Fibroblast of mammary gland (primary cell): Measurements from ENCODE around the gene TMEM106C.
A peak's percentile ranks its signal among the peaks of the same experiment; 100 is the strongest.
"Not testable (repeated sequence)": the region's sequence is repeated elsewhere in the genome, so short reads cannot be mapped to it uniquely, and the experiment has no call there.

Experiments used
- DNase-seq: peaks from one replicate; pipeline ENCODE4 v3.0.0-alpha.2; 2010; ENCODE audit warnings: low read depth
- H3K4me3 ChIP-seq: 2 replicates; pipeline ENCODE4 v1.5.1; 2011; ENCODE audit warnings: low read depth, mild to moderate bottlenecking, low read length, moderate library complexity; ENCODE audit not compliant: control insufficient read depth
- TF ChIP-seq, protein P1 (sequence below): conservative IDR thresholded peaks from 2 replicates; pipeline ENCODE4 v1.5.1; 2011; ENCODE audit warnings: low read depth, low read length, inconsistent platforms; ENCODE audit not compliant: control insufficient read depth, insufficient read depth

TMEM106C gene

DNA sequence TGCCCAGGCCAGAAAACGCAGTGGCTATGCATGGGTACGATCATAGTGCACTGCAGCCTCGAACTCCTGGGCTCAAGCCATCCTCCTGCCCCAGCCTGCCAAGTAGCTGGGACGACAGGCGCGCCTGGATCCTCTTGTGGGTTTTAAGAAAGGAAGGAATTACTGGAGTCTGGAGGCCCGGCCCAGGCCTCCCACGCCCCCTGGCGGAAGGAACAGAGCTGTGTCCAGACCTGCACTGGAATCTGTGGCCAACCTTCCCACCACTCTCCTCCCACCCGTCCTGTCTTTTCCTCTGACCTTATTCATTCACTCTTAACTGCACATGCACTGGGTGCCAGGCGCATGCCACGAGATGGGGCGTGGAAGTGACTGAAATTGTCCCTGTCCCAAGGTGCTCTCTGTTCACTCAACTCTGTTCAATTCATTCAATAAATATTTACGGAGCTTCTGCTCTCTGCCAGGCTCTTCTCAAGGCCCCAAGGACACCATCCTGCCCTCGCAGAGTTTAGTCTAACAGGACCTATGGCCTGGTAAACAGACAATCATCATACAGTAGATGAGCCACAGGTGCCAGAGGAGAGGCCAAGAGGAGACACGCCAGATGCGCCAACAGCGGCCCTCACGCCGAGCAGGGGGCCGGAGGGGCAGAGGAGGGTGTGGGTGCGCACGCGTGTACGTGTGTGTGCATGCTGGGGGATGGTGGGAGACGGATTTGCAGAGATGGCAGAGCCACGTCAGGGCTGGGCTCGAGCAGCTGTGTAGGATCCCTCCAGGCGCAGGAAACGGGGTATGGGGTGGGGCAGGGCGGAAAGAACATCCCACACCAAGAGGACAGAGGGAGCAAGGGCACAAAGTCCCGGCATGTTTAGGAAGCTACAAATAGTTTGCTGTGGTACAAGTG is 13.7 kb upstream of the TMEM106C start:
- no peak overlapping the region for H3K4me3 ChIP-seq

DNA sequence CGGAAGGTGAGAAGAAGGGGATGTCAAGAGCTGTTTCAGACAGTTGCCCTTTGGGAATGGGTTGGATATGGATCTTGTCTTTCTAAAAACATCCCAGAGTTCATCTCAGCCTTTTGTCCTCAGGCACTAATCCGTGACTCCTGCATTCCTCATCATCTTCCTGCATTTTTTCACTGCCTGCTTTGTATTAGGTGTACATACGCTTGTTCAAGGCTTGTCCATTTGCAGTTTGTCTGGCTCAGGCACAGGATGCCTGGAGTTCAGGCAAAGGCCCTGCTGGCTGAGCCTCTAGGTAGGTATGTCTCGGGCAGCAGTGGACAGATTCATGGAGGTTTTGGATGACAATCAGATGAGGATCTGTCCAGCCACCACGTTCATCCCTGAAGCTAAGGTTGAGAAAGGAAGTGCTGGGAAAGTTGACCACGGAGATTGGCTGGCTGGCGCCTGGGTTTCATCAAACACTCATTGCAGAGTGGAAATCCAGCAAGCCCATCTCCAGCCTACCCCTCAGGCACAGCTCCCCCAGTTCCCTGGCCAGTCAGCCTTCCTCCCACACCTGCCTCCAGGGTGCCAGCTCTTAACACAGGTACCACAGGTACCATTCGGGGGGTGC is 12.4 kb upstream of the TMEM106C start:
- no peak overlapping the region for H3K4me3 ChIP-seq
- TF ChIP-seq, protein P1, sequence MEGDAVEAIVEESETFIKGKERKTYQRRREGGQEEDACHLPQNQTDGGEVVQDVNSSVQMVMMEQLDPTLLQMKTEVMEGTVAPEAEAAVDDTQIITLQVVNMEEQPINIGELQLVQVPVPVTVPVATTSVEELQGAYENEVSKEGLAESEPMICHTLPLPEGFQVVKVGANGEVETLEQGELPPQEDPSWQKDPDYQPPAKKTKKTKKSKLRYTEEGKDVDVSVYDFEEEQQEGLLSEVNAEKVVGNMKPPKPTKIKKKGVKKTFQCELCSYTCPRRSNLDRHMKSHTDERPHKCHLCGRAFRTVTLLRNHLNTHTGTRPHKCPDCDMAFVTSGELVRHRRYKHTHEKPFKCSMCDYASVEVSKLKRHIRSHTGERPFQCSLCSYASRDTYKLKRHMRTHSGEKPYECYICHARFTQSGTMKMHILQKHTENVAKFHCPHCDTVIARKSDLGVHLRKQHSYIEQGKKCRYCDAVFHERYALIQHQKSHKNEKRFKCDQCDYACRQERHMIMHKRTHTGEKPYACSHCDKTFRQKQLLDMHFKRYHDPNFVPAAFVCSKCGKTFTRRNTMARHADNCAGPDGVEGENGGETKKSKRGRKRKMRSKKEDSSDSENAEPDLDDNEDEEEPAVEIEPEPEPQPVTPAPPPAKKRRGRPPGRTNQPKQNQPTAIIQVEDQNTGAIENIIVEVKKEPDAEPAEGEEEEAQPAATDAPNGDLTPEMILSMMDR: no peak
- no peak for DNase-seq

More for the DNA sequence above, 13.7 kb upstream of the TMEM106C start:
- DNase-seq: peak; percentile 77
- TF ChIP-seq, protein P1: peak; percentile 95

DNA sequence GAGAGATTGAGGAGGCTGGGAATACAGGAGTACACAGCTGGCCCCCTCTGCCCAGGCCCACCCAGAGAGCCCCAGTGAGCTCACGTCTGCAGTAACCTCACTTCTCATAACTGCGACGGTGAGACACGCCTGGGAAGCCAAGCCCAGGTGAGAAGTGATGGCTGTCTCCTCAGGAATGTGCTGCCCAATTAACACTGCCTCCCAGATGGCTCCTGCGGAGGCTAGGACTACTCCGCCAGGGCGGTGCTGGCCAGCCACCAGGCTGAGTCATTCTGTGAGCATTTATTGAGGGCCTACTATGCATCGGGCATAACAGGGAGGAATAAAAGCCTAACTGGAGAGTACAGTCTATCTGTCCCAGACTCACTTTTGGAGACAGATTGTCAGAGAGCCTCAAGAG is 9.3 kb upstream of the TMEM106C start:
- no peak for DNase-seq
- H3K4me3 ChIP-seq: no peak overlapping the region
- TF ChIP-seq, protein P1: no peak

GRCh38 chr12:47954467-47955045 is 8.8 kb upstream of the TMEM106C start:
- TF ChIP-seq, protein P1: no peak
- DNase-seq: no peak
- no peak overlapping the region for H3K4me3 ChIP-seq

DNA sequence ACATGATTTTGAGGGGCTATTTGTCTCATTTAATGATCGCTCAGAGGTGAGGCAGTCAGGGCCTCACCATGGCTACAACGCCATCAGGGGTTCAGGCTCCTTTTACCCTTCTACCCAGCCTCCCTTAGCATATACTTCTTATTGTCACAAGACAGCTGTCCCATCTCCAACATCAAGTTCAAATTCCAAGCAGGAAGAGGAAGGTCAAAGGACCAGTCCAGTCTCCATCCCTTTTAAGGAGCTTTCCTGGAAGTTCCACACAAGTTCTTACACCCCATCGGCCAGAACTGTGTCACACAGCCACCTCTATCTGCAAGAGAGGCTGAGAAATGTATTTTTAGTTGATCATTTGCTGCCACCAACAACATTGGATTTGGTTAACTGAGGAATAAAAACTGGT is 8.3 kb upstream of the TMEM106C start:
- H3K4me3 ChIP-seq: no peak overlapping the region
- TF ChIP-seq, protein P1: no peak
- no peak for DNase-seq

GRCh38 chr12:47957671-47958070 is 5.7 kb upstream of the TMEM106C start:
- DNase-seq, H3K4me3 ChIP-seq: not testable (repeated sequence)

DNA sequence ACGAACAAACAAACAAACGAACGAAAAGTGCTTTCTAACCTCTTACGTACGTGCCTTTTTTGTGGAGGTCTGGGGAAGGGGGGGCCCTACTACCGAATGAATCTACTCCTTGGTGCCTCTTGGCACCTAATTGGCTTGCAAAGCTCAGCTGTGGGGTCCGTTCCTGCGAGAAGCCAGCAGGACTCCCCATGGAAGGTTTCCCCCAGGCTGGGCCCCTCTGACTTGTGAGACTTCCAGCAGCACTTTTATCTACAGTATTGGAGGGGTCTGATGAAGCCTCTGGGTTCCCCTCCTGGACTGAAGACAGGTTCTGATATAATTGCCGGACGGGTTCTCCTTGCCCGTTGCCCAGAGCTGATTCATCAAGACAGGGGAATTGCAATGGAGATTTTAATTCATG is 1.2 kb upstream of the TMEM106C start:
- no peak overlapping the region for H3K4me3 ChIP-seq
- TF ChIP-seq, protein P1: no peak
- no peak for DNase-seq
